HL-60 (cell line): ENCODE results near the gene ZMIZ1.

Experiments used
- DNase-seq, 2 experiments: peaks; one replicate each; pipeline ENCODE4 v3.0.0-alpha.2; 2010 to 2020; ENCODE audit warnings: low read depth in 1 of 2, low spot score in 1 of 2
- H3K27ac ChIP-seq: fragments of 250-450 bp; sonication (Bioruptor Pico); replicated peaks from 2 replicates; pipeline ENCODE4 v1.5.1; 2020; ENCODE audit warnings: mild to moderate bottlenecking, moderate library complexity
- H3K27me3 ChIP-seq: fragments of 250-450 bp; sonication (Bioruptor Pico); 2 replicates; pipeline ENCODE4 v1.5.1; 2021; ENCODE audit warnings: mild to moderate bottlenecking, moderate library complexity; ENCODE audit not compliant: insufficient read depth, poor library complexity, severe bottlenecking
- H3K4me3 ChIP-seq: replicated peaks from 2 replicates; pipeline ENCODE4 v1.5.1; 2011; ENCODE audit warnings: mild to moderate bottlenecking, control low read depth, low read length; ENCODE audit not compliant: insufficient read depth
- GABPA ChIP-seq: IDR thresholded peaks from 2 replicates; pipeline ENCODE4 v1.6.1; 2012; ENCODE audit warnings: low read depth
- POLR2AphosphoS5 ChIP-seq: IDR thresholded peaks from 2 replicates; pipeline ENCODE4 v1.6.1; 2012; ENCODE audit warnings: low read depth
- SPI1 ChIP-seq: IDR thresholded peaks from 2 replicates; pipeline ENCODE4 v1.6.1; 2012; ENCODE audit warnings: low read depth, mild to moderate bottlenecking, borderline replicate concordance
- TF ChIP-seq, protein P1 (sequence below): IDR thresholded peaks from one replicate; pipeline ENCODE4 v1.5.1; 2011; ENCODE audit warnings: low read length, control low read depth, inconsistent platforms; ENCODE audit not compliant: insufficient read depth
- TF ChIP-seq, protein P2 (sequence below): IDR thresholded peaks from 2 replicates; pipeline ENCODE4 v1.6.1; 2012; ENCODE audit warnings: low read depth; ENCODE audit not compliant: insufficient replicate concordance

ZMIZ1 gene

DNA sequence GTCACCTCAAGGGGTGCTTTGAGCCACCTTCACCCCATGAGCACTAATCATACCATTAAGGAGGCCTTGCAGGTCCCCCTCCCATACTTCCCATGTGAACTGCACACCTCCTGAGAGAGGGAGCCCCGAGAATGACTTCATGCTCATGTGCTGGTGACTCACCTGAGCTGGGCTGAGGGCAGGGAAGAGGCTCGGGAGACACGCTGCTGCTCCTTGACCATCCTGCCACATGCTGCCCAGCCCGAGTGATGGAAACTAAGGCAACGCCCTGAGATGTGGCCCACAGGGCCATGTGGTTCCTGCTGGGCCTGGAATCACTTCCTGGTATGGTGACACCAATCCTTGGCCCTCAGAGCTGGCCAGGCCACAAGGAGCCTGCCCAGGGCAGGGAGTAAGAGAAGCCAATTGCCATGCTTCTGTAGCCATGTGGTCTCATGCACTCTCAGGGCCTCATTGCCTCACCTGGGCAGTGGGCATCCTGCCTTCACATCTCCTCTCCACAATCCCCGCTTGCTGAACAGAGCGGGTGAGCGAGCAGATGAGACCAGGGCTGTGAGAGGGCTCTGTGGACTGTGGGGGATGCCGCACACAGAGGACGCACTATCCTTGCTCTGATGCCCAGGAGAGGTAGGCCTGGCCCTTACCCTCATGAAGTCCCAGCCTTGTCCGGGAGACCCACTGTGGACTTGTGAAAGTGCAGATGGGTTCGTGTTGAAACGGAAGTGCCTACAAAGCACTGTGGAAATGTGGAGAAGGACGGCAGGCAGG lies 260.2 kb downstream of the ZMIZ1 start:
- no peak for TF ChIP-seq SPI1
- TF ChIP-seq, protein P1, sequence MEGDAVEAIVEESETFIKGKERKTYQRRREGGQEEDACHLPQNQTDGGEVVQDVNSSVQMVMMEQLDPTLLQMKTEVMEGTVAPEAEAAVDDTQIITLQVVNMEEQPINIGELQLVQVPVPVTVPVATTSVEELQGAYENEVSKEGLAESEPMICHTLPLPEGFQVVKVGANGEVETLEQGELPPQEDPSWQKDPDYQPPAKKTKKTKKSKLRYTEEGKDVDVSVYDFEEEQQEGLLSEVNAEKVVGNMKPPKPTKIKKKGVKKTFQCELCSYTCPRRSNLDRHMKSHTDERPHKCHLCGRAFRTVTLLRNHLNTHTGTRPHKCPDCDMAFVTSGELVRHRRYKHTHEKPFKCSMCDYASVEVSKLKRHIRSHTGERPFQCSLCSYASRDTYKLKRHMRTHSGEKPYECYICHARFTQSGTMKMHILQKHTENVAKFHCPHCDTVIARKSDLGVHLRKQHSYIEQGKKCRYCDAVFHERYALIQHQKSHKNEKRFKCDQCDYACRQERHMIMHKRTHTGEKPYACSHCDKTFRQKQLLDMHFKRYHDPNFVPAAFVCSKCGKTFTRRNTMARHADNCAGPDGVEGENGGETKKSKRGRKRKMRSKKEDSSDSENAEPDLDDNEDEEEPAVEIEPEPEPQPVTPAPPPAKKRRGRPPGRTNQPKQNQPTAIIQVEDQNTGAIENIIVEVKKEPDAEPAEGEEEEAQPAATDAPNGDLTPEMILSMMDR = no peak
- no peak for TF ChIP-seq POLR2AphosphoS5
- TF ChIP-seq GABPA = no peak
- TF ChIP-seq, protein P2, sequence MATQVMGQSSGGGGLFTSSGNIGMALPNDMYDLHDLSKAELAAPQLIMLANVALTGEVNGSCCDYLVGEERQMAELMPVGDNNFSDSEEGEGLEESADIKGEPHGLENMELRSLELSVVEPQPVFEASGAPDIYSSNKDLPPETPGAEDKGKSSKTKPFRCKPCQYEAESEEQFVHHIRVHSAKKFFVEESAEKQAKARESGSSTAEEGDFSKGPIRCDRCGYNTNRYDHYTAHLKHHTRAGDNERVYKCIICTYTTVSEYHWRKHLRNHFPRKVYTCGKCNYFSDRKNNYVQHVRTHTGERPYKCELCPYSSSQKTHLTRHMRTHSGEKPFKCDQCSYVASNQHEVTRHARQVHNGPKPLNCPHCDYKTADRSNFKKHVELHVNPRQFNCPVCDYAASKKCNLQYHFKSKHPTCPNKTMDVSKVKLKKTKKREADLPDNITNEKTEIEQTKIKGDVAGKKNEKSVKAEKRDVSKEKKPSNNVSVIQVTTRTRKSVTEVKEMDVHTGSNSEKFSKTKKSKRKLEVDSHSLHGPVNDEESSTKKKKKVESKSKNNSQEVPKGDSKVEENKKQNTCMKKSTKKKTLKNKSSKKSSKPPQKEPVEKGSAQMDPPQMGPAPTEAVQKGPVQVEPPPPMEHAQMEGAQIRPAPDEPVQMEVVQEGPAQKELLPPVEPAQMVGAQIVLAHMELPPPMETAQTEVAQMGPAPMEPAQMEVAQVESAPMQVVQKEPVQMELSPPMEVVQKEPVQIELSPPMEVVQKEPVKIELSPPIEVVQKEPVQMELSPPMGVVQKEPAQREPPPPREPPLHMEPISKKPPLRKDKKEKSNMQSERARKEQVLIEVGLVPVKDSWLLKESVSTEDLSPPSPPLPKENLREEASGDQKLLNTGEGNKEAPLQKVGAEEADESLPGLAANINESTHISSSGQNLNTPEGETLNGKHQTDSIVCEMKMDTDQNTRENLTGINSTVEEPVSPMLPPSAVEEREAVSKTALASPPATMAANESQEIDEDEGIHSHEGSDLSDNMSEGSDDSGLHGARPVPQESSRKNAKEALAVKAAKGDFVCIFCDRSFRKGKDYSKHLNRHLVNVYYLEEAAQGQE = no peak
- Histone ChIP-seq H3K4me3 (no peak overlapping the region), H3K27me3 (no peaks in the 10 kb centered on the region), H3K27ac (no peak overlapping the region)
- DNase-seq = no peak

DNA sequence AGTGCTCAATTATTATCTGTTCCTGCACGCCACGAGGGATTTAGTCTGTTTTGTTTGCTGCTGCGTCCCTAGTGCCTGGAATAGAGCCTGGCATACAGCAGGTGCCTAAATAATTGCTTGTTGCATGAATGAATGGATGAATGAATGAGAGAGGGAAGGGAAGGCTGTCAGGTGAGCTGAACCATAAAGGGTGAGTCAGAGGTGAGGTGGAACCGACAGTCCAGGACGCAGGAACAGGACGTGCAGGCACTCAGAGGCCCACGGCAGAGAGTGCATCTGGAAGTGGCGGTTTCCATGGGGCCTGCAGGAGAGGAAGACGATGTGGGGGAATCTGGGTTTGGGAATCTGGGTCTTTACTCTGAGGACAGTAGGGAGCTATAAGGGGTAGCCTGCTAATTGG lies 260.8 kb downstream of the ZMIZ1 start:
- Histone ChIP-seq H3K27me3 (no peaks in the 10 kb centered on the region), H3K27ac (no peak overlapping the region), H3K4me3 (no peak overlapping the region)
- TF ChIP-seq SPI1 (no peak), GABPA (no peak), POLR2AphosphoS5 (no peak)
- TF ChIP-seq, protein P1 = no peak
- TF ChIP-seq, protein P2 = no peak
- no peak for DNase-seq

DNA sequence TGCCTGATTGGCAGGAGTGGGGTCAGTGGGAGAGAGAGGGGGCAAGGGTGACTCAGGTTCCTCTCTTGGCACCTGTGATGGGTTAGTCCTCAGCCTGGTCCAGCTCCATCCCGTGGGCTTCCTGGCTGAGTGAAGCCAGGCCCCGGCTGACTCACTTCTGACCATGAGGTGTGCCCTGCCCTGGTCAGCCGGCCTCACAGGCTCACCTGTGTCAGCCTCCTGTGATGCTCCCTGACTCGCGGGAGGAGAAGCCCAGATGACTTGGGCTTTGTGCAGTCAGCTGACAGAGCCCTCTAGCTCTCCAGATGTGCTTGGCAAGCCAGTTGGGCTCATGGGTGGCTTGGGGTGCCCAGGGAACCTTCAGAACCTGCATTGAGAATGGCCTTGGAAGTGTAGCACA lies 262.5 kb downstream of the ZMIZ1 start:
- TF ChIP-seq POLR2AphosphoS5 = no peak
- no peak for TF ChIP-seq GABPA
- TF ChIP-seq, protein P1 = no peak
- no peak for TF ChIP-seq SPI1
- TF ChIP-seq, protein P2 = no peak

More for the DNA sequence above, 262.5 kb downstream of the ZMIZ1 start:
- Histone ChIP-seq H3K27ac (no peak overlapping the region), H3K27me3 (no peaks in the 10 kb centered on the region), H3K4me3 (no peak overlapping the region)
- no peak for DNase-seq
